ENCODE measurements around the gene ARMC5. TPM values are rescaled to one million over a fixed set of nuclear protein-coding genes. Genes with fewer than 3 reads are reported as not detected.

The ARMC5 gene
- total RNA-seq, 1 experiment from 2014 or later = 11.3 TPM

DNA sequence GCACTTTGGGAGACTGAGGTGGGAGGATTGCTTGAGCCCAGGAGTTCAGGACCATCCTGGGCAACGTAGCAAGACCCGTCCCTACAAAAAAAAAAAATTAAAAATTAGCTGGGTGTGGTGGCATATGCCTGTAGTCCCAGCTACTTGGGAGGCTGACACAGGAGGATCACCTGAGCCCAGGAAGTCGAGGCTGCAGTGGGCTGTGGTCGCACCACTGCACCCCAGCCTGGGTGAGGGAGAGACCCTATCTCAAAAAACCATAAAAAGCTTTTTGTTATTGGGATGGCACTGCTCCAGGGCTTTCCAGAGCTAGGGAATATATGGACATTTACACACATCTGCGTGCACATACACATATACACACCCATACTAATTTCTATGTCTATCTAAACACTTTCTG is 8.1 kb upstream of the ARMC5 start:
- no peaks in the 10 kb centered on the region for H3K9me3 Mint-ChIP-seq
- H3K27ac Mint-ChIP-seq = no peak overlapping the region
- H3K4me3 Mint-ChIP-seq = no peak overlapping the region
- TF ChIP-seq, protein P1, sequence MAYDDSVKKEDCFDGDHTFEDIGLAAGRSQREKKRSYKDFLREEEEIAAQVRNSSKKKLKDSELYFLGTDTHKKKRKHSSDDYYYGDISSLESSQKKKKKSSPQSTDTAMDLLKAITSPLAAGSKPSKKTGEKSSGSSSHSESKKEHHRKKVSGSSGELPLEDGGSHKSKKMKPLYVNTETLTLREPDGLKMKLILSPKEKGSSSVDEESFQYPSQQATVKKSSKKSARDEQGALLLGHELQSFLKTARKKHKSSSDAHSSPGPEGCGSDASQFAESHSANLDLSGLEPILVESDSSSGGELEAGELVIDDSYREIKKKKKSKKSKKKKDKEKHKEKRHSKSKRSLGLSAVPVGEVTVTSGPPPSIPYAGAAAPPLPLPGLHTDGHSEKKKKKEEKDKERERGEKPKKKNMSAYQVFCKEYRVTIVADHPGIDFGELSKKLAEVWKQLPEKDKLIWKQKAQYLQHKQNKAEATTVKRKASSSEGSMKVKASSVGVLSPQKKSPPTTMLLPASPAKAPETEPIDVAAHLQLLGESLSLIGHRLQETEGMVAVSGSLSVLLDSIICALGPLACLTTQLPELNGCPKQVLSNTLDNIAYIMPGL (CRISPR knock-in tag; IDR thresholded peaks at IDR 0.05) = 0 out of 2 replicates have a peak, but pooled peaks have one; percentile 40
- TF ChIP-seq ESRRA (CRISPR knock-in tag; IDR thresholded peaks at IDR 0.05; ENCODE audit: borderline replicate concordance) = no peak
- TF ChIP-seq ZNF396 (CRISPR knock-in tag; IDR thresholded peaks at IDR 0.05; ENCODE audit: borderline replicate concordance) = no peak
- no peaks in the 10 kb centered on the region for H3K27me3 Mint-ChIP-seq (ENCODE audit: low read depth)
- peaks cover 41% of the 10 kb centered on the region for H3K4me1 Mint-ChIP-seq
- no peak for DNase-seq (ENCODE audit: low spot score)
- no peak for ATAC-seq
- POLR2A ChIA-PET = interaction anchor here (0.8 kb wide), 1 partner anchor 271 kb away, joined by 5 read pairs; no protein-coding TSS in a partner anchor
- CTCF ChIA-PET = interaction anchor here (0.6 to 12.2 kb wide), 22 partner anchors 8 to 498 kb away, joined by 3 to 221 read pairs (median 5); partner anchors contain the start of genes AHSP, ARMC5, HSD3B7 and PYCARD
- H3K36me3 Mint-ChIP-seq = no peaks in the 10 kb centered on the region

DNA sequence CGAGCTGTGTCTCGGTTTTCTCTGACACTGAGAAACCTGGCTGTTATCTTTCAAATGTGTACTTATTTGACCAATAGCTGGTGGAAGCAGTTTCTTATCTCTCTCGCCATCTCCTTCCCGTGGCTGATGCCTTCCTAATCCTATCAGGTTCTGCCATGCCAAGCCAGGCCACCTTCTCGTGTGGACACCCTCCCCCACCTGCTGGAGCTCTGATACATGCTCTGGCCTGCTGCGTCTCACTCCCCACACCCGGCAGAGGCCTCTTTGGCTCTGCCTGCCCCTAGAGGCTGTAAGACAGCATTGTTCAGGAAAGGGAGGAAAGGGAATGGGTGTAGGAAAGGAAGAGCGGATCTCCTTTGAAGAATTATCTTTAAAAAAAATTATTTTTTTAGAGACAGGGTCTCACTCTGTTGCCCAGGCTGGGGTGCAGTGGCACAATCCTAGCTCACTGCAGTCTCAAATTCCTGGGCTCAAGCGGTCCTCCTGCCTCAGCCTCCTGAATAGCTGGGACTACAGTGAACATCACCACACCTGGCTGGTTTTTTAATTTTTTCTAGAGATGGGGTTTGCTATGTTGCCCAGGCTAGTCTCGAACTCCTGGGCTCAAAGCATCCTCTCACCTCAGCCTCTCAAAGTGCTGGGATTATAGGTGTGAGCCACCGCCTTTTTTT is 7.5 kb upstream of the ARMC5 start:
- TF ChIP-seq SMAD3 (CRISPR knock-in tag; IDR thresholded peaks at IDR 0.05; ENCODE audit: borderline replicate concordance) = no peak
- TF ChIP-seq, protein P2, sequence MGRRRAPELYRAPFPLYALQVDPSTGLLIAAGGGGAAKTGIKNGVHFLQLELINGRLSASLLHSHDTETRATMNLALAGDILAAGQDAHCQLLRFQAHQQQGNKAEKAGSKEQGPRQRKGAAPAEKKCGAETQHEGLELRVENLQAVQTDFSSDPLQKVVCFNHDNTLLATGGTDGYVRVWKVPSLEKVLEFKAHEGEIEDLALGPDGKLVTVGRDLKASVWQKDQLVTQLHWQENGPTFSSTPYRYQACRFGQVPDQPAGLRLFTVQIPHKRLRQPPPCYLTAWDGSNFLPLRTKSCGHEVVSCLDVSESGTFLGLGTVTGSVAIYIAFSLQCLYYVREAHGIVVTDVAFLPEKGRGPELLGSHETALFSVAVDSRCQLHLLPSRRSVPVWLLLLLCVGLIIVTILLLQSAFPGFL (CRISPR knock-in tag; IDR thresholded peaks at IDR 0.05; ENCODE audit: borderline replicate concordance) = no peak
- TF ChIP-seq, protein P3, sequence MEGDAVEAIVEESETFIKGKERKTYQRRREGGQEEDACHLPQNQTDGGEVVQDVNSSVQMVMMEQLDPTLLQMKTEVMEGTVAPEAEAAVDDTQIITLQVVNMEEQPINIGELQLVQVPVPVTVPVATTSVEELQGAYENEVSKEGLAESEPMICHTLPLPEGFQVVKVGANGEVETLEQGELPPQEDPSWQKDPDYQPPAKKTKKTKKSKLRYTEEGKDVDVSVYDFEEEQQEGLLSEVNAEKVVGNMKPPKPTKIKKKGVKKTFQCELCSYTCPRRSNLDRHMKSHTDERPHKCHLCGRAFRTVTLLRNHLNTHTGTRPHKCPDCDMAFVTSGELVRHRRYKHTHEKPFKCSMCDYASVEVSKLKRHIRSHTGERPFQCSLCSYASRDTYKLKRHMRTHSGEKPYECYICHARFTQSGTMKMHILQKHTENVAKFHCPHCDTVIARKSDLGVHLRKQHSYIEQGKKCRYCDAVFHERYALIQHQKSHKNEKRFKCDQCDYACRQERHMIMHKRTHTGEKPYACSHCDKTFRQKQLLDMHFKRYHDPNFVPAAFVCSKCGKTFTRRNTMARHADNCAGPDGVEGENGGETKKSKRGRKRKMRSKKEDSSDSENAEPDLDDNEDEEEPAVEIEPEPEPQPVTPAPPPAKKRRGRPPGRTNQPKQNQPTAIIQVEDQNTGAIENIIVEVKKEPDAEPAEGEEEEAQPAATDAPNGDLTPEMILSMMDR (IDR thresholded peaks at IDR 0.05) = peak; percentile 50; the same call in 1 of the 2 replicates
- TF ChIP-seq ZNF121 (CRISPR knock-in tag; IDR thresholded peaks at IDR 0.05) = 0 out of 2 replicates have a peak, but pooled peaks have one; percentile 41
- TF ChIP-seq RORB (CRISPR knock-in tag; IDR thresholded peaks at IDR 0.05) = no peak
- no peak for TF ChIP-seq TEAD4 (CRISPR knock-in tag; IDR thresholded peaks at IDR 0.05)
- CTCF ChIA-PET = interaction anchor here (0.6 to 12.2 kb wide), 24 partner anchors 8 to 498 kb away, joined by 3 to 221 read pairs (median 5); partner anchors contain the start of genes AHSP, ARMC5, HSD3B7 and PYCARD
- POLR2A ChIA-PET = interaction anchor here (0.7 to 0.8 kb wide), 2 partner anchors 257 to 271 kb away, joined by 4 to 5 read pairs; no protein-coding TSS in a partner anchor
- 0 out of 2 replicates have a peak overlapping the region, but pooled peaks have one; percentile 51 for H3K27ac Mint-ChIP-seq
- H3K27me3 Mint-ChIP-seq (ENCODE audit: low read depth) = no peaks in the 10 kb centered on the region
- ATAC-seq (peak; percentile 86), DNase-seq (ENCODE audit: low spot score) (peak; percentile 61)
- no peak overlapping the region for H3K4me3 Mint-ChIP-seq
- no peaks in the 10 kb centered on the region for H3K36me3 Mint-ChIP-seq
- peaks cover 41% of the 10 kb centered on the region for H3K4me1 Mint-ChIP-seq
- no peaks in the 10 kb centered on the region for H3K9me3 Mint-ChIP-seq

DNA sequence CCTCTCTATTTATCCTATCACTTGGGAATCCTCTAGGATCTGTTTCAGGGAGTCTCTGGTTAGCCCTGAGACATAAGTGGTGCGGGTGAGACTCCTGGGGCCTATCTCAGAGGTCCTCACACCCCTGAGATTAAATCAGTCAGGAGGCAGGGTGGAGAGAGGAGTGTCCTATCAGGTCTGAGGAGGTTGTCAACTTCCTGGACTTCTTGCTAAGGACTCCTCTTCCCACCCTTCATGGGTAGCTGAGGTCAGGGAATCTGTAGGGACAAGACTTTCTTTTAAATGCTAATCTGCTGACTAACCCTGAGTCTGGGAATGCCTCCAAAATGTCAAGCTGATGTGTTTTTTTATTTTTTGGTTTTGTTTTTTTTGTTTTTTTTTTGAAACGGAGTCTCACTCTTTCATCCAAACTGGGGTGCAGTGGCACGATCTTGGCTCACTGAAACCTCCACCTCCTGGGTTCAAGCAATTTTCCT is 6.6 kb upstream of the ARMC5 start:
- no peak for ATAC-seq
- H3K4me1 Mint-ChIP-seq = peaks cover 45% of the 10 kb centered on the region
- H3K27ac Mint-ChIP-seq = no peak overlapping the region; the same call in 1 of the 2 replicates
- ChIA-PET CTCF (interaction anchor here (0.6 to 12.2 kb wide), 10 partner anchors 7 to 456 kb away, joined by 3 to 221 read pairs (median 6); partner anchors contain the start of genes ARMC5, PYDC1, SLC5A2 and TGFB1I1), POLR2A (interaction anchor here (0.7 kb wide), 1 partner anchor 257 kb away, joined by 4 read pairs; no protein-coding TSS in a partner anchor)
- H3K36me3 Mint-ChIP-seq = no peaks in the 10 kb centered on the region
- peak overlapping the region; percentile 14; the same call in 1 of the 2 replicates for H3K4me3 Mint-ChIP-seq
- no peak for DNase-seq (ENCODE audit: low spot score)
- H3K9me3 Mint-ChIP-seq = no peaks in the 10 kb centered on the region
- no peaks in the 10 kb centered on the region for H3K27me3 Mint-ChIP-seq (ENCODE audit: low read depth)
- TF ChIP-seq, protein P4, sequence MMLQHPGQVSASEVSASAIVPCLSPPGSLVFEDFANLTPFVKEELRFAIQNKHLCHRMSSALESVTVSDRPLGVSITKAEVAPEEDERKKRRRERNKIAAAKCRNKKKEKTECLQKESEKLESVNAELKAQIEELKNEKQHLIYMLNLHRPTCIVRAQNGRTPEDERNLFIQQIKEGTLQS (CRISPR knock-in tag; conservative IDR thresholded peaks at IDR 0.05) = no peak
- TF ChIP-seq, protein P5, sequence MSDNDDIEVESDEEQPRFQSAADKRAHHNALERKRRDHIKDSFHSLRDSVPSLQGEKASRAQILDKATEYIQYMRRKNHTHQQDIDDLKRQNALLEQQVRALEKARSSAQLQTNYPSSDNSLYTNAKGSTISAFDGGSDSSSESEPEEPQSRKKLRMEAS (CRISPR knock-in tag; IDR thresholded peaks at IDR 0.05) = no peak
- TF ChIP-seq SMAD4 (CRISPR knock-in tag; IDR thresholded peaks at IDR 0.05) = no peak
- TF ChIP-seq, protein P6, sequence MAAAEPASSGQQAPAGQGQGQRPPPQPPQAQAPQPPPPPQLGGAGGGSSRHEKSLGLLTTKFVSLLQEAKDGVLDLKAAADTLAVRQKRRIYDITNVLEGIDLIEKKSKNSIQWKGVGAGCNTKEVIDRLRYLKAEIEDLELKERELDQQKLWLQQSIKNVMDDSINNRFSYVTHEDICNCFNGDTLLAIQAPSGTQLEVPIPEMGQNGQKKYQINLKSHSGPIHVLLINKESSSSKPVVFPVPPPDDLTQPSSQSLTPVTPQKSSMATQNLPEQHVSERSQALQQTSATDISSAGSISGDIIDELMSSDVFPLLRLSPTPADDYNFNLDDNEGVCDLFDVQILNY (CRISPR knock-in tag; IDR thresholded peaks at IDR 0.05) = no peak
- TF ChIP-seq, protein P7, sequence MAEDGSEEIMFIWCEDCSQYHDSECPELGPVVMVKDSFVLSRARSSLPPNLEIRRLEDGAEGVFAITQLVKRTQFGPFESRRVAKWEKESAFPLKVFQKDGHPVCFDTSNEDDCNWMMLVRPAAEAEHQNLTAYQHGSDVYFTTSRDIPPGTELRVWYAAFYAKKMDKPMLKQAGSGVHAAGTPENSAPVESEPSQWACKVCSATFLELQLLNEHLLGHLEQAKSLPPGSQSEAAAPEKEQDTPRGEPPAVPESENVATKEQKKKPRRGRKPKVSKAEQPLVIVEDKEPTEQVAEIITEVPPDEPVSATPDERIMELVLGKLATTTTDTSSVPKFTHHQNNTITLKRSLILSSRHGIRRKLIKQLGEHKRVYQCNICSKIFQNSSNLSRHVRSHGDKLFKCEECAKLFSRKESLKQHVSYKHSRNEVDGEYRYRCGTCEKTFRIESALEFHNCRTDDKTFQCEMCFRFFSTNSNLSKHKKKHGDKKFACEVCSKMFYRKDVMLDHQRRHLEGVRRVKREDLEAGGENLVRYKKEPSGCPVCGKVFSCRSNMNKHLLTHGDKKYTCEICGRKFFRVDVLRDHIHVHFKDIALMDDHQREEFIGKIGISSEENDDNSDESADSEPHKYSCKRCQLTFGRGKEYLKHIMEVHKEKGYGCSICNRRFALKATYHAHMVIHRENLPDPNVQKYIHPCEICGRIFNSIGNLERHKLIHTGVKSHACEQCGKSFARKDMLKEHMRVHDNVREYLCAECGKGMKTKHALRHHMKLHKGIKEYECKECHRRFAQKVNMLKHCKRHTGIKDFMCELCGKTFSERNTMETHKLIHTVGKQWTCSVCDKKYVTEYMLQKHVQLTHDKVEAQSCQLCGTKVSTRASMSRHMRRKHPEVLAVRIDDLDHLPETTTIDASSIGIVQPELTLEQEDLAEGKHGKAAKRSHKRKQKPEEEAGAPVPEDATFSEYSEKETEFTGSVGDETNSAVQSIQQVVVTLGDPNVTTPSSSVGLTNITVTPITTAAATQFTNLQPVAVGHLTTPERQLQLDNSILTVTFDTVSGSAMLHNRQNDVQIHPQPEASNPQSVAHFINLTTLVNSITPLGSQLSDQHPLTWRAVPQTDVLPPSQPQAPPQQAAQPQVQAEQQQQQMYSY (CRISPR knock-in tag; IDR thresholded peaks at IDR 0.05) = no peak
- TF ChIP-seq, protein P8, sequence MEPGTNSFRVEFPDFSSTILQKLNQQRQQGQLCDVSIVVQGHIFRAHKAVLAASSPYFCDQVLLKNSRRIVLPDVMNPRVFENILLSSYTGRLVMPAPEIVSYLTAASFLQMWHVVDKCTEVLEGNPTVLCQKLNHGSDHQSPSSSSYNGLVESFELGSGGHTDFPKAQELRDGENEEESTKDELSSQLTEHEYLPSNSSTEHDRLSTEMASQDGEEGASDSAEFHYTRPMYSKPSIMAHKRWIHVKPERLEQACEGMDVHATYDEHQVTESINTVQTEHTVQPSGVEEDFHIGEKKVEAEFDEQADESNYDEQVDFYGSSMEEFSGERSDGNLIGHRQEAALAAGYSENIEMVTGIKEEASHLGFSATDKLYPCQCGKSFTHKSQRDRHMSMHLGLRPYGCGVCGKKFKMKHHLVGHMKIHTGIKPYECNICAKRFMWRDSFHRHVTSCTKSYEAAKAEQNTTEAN (CRISPR knock-in tag; IDR thresholded peaks at IDR 0.05) = no peak
- TF ChIP-seq ZNF416 (CRISPR knock-in tag; IDR thresholded peaks at IDR 0.05) = no peak
- TF ChIP-seq TP53 (CRISPR knock-in tag; IDR thresholded peaks at IDR 0.05) = no peak
- TF ChIP-seq NR1H2 (CRISPR knock-in tag; IDR thresholded peaks at IDR 0.05) = no peak
